BE2C (cell line): ENCODE results near the gene STYX.

ENCODE experiments used
- DNase-seq: peaks from one replicate; pipeline ENCODE4 v3.0.0-alpha.2; 2020
- H3K27me3 ChIP-seq: fragments of 250-450 bp; sonication (Bioruptor Pico); 2 replicates; pipeline ENCODE4 v1.5.1; 2020; ENCODE audit warnings: mild to moderate bottlenecking
- H3K36me3 ChIP-seq: fragments of 250-450 bp; sonication (Bioruptor Pico); 2 replicates; pipeline ENCODE4 v1.5.1; 2020; ENCODE audit warnings: mild to moderate bottlenecking
- H3K4me1 ChIP-seq: fragments of 250-450 bp; sonication (Bioruptor Pico); 2 replicates; pipeline ENCODE4 v1.5.1; 2020
- H3K4me3 ChIP-seq: 2 replicates; pipeline ENCODE4 v1.5.1; 2011; ENCODE audit warnings: low read depth, low read length
- H3K9me3 ChIP-seq: fragments of 250-450 bp; sonication (Bioruptor Pico); 2 replicates; pipeline ENCODE4 v1.5.1; 2020
- TF ChIP-seq, protein P1 (sequence below): IDR thresholded peaks from 2 replicates; pipeline ENCODE4 v1.5.1; 2012; ENCODE audit warnings: mild to moderate bottlenecking, low read depth, low read length

The STYX gene

GRCh38 chr14:52703225-52703624 is 26.7 kb upstream of the STYX start:
- TF ChIP-seq, protein P1, sequence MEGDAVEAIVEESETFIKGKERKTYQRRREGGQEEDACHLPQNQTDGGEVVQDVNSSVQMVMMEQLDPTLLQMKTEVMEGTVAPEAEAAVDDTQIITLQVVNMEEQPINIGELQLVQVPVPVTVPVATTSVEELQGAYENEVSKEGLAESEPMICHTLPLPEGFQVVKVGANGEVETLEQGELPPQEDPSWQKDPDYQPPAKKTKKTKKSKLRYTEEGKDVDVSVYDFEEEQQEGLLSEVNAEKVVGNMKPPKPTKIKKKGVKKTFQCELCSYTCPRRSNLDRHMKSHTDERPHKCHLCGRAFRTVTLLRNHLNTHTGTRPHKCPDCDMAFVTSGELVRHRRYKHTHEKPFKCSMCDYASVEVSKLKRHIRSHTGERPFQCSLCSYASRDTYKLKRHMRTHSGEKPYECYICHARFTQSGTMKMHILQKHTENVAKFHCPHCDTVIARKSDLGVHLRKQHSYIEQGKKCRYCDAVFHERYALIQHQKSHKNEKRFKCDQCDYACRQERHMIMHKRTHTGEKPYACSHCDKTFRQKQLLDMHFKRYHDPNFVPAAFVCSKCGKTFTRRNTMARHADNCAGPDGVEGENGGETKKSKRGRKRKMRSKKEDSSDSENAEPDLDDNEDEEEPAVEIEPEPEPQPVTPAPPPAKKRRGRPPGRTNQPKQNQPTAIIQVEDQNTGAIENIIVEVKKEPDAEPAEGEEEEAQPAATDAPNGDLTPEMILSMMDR: no peak
- Histone ChIP-seq H3K4me1 (peaks cover 7% of the 10 kb centered on the region), H3K9me3 (no peaks in the 10 kb centered on the region), H3K36me3 (peaks cover 1% of the 10 kb centered on the region), H3K4me3 (no peak overlapping the region), H3K27me3 (no peaks in the 10 kb centered on the region)
- no peak for DNase-seq

- TF ChIP-seq, protein P1: no peak
- H3K4me3 ChIP-seq: no peak overlapping the region
- no peaks in the 10 kb centered on the region for H3K9me3 ChIP-seq
- H3K36me3 ChIP-seq: peaks cover 5% of the 10 kb centered on the region
- H3K4me1 ChIP-seq: peaks cover 7% of the 10 kb centered on the region
- DNase-seq: no peak
- no peaks in the 10 kb centered on the region for H3K27me3 ChIP-seq
Measured at GRCh38 chr14:52703664-52704063, 26.3 kb upstream of the STYX start.

GRCh38 chr14:52706286-52706685 is 23.7 kb upstream of the STYX start:
- peaks cover 30% of the 10 kb centered on the region for H3K36me3 ChIP-seq
- no peaks in the 10 kb centered on the region for H3K9me3 ChIP-seq
- H3K4me3 ChIP-seq: peak overlapping the region; percentile 73
- H3K27me3 ChIP-seq: no peaks in the 10 kb centered on the region
- no peak for DNase-seq
- H3K4me1 ChIP-seq: peaks cover 7% of the 10 kb centered on the region
- TF ChIP-seq, protein P1: no peak

DNA sequence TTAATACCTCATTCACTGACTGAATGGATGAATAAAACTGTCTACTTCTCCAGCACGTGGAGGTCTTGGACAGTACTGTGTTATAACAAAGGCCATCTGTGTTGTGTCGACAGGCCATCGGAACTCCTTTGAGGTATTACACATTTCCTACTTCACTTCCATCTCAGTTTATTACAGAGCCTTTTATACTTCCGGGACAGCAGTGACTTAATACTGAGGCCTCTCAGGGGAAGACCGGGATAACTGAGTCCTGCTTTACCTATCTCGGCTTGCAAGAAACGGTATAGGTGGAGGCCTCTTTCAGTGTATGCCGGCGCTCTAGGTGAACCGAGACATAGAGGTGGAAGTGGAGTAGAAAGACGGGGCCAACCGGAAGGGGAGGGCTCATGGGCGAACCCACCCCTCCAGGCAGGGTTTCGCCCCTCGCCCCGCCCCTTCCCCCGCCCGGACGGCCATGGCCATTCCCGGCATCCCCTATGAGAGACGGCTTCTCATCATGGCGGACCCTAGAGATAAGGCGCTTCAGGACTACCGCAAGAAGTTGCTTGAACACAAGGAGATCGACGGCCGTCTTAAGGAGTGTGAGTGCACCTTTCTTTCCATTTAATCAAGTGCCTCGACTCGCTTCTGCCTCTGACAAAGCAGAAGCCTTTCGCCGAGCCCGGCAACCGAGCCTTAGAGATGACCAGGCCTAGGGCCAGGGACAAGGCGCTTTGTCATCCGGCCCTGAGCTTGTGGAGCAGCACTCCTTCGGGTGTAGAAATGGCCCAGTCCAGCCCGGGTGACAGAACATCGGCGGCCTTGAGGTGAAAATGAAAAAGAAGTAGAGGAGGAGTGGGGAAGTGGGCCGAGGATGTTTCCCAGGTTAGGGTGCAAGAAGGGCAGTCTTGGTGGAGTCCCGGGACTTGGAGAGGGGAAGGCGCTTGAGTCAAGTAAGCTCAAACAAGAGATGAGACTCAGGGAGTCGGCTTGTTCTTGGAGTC is 23.0 kb upstream of the STYX start, which contains the start of gene PSMC6:
TSS of gene PSMC6 (plus strand) at position 477 of the 983 bp plus-strand sequence. CDS start at position 497, 20 bp downstream.
- TF ChIP-seq, protein P1: no peak
- H3K9me3 ChIP-seq: no peaks in the 10 kb centered on the region
- H3K4me1 ChIP-seq: peaks cover 7% of the 10 kb centered on the region
- no peaks in the 10 kb centered on the region for H3K27me3 ChIP-seq
- DNase-seq: peak; percentile 98
- peaks cover 38% of the 10 kb centered on the region for H3K36me3 ChIP-seq
- H3K4me3 ChIP-seq: peak within 1 kb of the TSS; percentile 73

GRCh38 chr14:52711666-52712065 is 18.3 kb upstream of the STYX start:
- H3K9me3 ChIP-seq: no peaks in the 10 kb centered on the region
- H3K36me3 ChIP-seq: peaks cover 83% of the 10 kb centered on the region
- no peaks in the 10 kb centered on the region for H3K27me3 ChIP-seq
- H3K4me1 ChIP-seq: peaks cover under 1% of the 10 kb centered on the region; the same call in 1 of the 2 replicates
- H3K4me3 ChIP-seq: no peak overlapping the region
- DNase-seq: no peak
- TF ChIP-seq, protein P1: no peak

DNA sequence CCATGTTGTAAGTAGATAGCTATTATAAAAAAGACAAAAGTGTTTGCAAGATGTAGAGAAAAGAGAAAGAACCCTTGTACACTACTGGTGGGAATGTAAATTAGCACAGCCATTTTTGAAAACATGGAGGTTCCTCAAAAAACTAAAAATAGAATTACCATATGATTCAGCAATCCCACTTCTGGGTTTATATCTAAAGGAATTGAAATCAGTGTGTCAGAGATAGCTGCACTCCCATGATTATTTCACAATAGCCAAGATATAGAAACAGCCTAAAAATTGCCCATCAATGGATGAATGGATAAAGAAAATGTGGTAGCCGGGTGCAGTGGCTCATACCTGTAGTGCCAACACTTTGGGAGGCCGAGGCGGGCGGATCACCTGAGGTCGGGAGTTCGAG is 13.8 kb upstream of the STYX start:
- H3K27me3 ChIP-seq: no peaks in the 10 kb centered on the region
- no peak for DNase-seq

More for the DNA sequence above, 13.8 kb upstream of the STYX start:
- Histone ChIP-seq H3K9me3 (no peaks in the 10 kb centered on the region), H3K4me1 (no peaks in the 10 kb centered on the region), H3K36me3 (peaks cover 94% of the 10 kb centered on the region), H3K4me3 (no peak overlapping the region)
- TF ChIP-seq, protein P1: no peak
